Esophagus mucosa (tissue), 1 donor: ENCODE data around the gene RRP36. TPM values are rescaled to one million over a fixed set of nuclear protein-coding genes. Genes with fewer than 3 reads are reported as not detected.
"Not testable (repeated sequence)": the region's sequence is repeated elsewhere in the genome, so short reads cannot be mapped to it uniquely, and the experiment has no call there.

ENCODE experiments used
- ATAC-seq: fragments of 200-7000 bp; cut with Tn5 transposase; one replicate; pipeline ENCODE4 v1.9.1; 2020
- total RNA-seq: library from RNA; stranded (reverse); gene quantifications from one replicate; pipeline ENCODE4 v1.2.4, GENCODE V29; 2023
- donor health status: DM: yes; HTN: yes; CAD: no.

Gene RRP36
- total RNA-seq = 48.3 TPM

- peak; percentile 79 for ATAC-seq
Observed at GRCh38 chr6:43021270-43022047, at the start of gene RRP36. Gene RRP36 (plus strand): TSS chr6:43021623. CDS start chr6:43021655, 32 bp downstream.

GRCh38 chr6:42971746-42972327 lies 49.6 kb upstream of the RRP36 start:
- ATAC-seq = no peak

GRCh38 chr6:42973926-42974325 lies 47.5 kb upstream of the RRP36 start:
- no peak for ATAC-seq

GRCh38 chr6:42974919-42975505 lies 46.4 kb upstream of the RRP36 start:
- ATAC-seq = peak; percentile 26

- ATAC-seq = peak; percentile 53
Observed at GRCh38 chr6:42978487-42978838, 43.0 kb upstream of the RRP36 start.

GRCh38 chr6:42978839-42979522 lies 42.4 kb upstream of the RRP36 start, which contains the start of gene PEX6:
Gene PEX6 (minus strand): TSS chr6:42979181. CDS start chr6:42979150, 31 bp downstream.
- peak; percentile 86 for ATAC-seq

GRCh38 chr6:42979523-42980177 lies 41.8 kb upstream of the RRP36 start:
- peak; percentile 57 for ATAC-seq

GRCh38 chr6:42981836-42982235 lies 39.6 kb upstream of the RRP36 start:
- ATAC-seq = no peak

GRCh38 chr6:42984001-42984923 lies 37.2 kb upstream of the RRP36 start, which contains the start of gene PPP2R5D:
Gene PPP2R5D (plus strand): TSS chr6:42984570. CDS start chr6:42984678, 108 bp downstream.
- peak; percentile 94 for ATAC-seq

- ATAC-seq = peak; percentile 0
Observed at GRCh38 chr6:42984924-42985475, 36.4 kb upstream of the RRP36 start.

- ATAC-seq = no peak
Observed at GRCh38 chr6:42987533-42988451, 33.6 kb upstream of the RRP36 start.

GRCh38 chr6:42988486-42989020 lies 32.9 kb upstream of the RRP36 start:
- no peak for ATAC-seq

GRCh38 chr6:42989923-42990322 lies 31.5 kb upstream of the RRP36 start:
- no peak for ATAC-seq

GRCh38 chr6:42993445-42993844 lies 28.0 kb upstream of the RRP36 start:
- ATAC-seq = no peak

GRCh38 chr6:42996513-42996912 lies 24.9 kb upstream of the RRP36 start:
- no peak for ATAC-seq

- not testable (repeated sequence) for ATAC-seq
Observed at GRCh38 chr6:42998205-42998604, 23.2 kb upstream of the RRP36 start.

- ATAC-seq = no peak
Observed at GRCh38 chr6:43001843-43002242, 19.6 kb upstream of the RRP36 start.

GRCh38 chr6:43005844-43006243 lies 15.6 kb upstream of the RRP36 start:
- ATAC-seq = no peak

GRCh38 chr6:43006251-43006650 lies 15.2 kb upstream of the RRP36 start:
- ATAC-seq = no peak

GRCh38 chr6:43007126-43007525 lies 14.3 kb upstream of the RRP36 start:
- no peak for ATAC-seq
